DND-41 (cell line): ENCODE data around the gene DISC1.

Experiments
- EZH2 ChIP-seq: IDR thresholded peaks from 3 replicates; pipeline ENCODE4 v1.6.1; 2012; ENCODE audit warnings: borderline replicate concordance, low read depth, mild to moderate bottlenecking, moderate library complexity, low read length, inconsistent platforms; ENCODE audit not compliant: severe bottlenecking
- TF ChIP-seq, protein P1 (sequence below): IDR thresholded peaks from 2 replicates; pipeline ENCODE4 v1.5.1; 2012; ENCODE audit warnings: borderline replicate concordance, low read length, moderate library complexity, mild to moderate bottlenecking; ENCODE audit not compliant: poor library complexity, severe bottlenecking; ENCODE audit errors: extremely low read depth

DNA sequence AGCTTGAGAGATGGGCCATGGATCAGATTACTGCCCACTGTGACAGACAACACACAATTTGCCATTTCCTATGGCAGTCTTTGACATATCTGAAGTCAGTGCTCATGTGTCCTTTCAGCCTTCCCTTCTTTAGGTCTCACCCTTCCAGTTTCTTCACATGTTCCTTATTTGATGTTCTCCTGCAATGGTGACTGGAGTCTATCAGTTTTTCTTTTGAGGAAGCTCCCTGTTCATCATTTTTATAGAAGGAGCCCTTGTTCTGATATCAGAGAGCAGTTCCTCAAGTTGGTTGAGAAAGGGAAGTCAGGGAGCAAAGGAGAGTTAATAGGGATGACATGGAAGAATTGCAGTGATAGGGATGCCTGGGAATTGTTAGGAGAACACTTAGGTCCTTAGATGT, 42.2 kb downstream of the DISC1 start:
- TF ChIP-seq, protein P1, sequence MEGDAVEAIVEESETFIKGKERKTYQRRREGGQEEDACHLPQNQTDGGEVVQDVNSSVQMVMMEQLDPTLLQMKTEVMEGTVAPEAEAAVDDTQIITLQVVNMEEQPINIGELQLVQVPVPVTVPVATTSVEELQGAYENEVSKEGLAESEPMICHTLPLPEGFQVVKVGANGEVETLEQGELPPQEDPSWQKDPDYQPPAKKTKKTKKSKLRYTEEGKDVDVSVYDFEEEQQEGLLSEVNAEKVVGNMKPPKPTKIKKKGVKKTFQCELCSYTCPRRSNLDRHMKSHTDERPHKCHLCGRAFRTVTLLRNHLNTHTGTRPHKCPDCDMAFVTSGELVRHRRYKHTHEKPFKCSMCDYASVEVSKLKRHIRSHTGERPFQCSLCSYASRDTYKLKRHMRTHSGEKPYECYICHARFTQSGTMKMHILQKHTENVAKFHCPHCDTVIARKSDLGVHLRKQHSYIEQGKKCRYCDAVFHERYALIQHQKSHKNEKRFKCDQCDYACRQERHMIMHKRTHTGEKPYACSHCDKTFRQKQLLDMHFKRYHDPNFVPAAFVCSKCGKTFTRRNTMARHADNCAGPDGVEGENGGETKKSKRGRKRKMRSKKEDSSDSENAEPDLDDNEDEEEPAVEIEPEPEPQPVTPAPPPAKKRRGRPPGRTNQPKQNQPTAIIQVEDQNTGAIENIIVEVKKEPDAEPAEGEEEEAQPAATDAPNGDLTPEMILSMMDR: no peak
- no peak for TF ChIP-seq EZH2
